Non-pigmented ciliary epithelial cell (primary cell): ENCODE measurements around the gene TCEA2.

Experiments
- DNase-seq: peaks from one replicate; pipeline ENCODE4 v3.0.0-alpha.2; 2010; ENCODE audit warnings: low read depth

Gene TCEA2

DNA sequence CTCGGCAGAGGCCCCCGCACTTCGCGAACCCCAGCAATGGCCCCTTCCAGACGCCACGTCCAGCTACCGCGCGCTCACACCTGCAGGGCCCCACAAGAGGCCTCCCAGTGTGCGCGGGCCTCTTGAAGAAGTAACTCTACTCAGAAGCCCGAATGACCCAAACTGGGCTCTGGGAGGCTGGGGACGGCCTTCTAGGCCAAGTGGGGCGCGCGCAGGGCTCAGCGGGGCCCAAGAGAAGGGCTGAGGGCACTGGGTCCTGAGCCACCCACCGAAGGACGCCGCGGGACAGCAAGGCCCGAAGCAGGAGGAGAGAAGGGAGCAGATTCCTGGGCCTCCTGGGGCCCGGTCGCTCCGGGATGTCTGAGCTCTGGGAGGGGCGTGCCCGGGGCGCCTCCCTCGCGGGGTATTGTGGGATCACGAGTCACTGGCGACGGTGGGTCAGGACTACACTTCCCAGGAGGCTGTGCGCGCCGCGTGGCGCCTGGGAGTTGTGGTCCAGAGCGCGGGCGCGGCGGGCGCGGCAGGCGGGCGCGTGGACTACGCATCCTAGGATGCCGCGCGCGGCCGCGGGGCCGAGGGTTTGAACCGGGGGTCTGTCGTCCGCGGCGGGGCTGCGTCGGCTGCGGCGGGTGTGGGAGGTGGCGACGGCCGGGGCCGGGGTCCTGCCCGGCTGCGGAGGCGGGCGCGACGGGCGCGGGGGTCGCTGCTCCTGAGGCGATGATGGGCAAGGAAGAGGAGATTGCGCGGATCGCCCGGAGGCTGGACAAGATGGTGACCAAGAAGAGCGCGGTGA, at the start of gene TCEA2:
TCEA2 (plus strand) TSS at position 603 of the 793 bp plus-strand sequence; CDS start at position 718, 115 bp downstream.
- DNase-seq = peak; percentile 76

DNA sequence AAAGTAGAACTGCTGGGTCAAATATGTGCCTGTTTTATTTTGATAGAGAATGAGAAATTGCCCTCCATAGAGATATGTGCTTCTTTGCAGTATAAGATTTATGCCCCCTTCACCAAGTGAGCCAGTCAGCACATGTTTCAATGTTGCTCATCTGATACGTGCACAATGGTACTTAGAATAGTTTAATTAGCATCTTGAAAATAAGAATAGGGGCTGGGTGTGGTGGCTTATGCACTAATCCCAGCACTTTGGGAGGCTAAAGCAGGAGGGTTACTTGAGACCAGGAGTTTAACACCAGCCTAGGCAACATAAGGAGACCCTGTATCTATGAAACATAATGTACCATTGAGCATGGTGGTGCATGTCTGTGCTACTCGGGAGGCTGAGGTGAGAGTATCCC, 47.4 kb upstream of the TCEA2 start:
- no peak for DNase-seq

DNA sequence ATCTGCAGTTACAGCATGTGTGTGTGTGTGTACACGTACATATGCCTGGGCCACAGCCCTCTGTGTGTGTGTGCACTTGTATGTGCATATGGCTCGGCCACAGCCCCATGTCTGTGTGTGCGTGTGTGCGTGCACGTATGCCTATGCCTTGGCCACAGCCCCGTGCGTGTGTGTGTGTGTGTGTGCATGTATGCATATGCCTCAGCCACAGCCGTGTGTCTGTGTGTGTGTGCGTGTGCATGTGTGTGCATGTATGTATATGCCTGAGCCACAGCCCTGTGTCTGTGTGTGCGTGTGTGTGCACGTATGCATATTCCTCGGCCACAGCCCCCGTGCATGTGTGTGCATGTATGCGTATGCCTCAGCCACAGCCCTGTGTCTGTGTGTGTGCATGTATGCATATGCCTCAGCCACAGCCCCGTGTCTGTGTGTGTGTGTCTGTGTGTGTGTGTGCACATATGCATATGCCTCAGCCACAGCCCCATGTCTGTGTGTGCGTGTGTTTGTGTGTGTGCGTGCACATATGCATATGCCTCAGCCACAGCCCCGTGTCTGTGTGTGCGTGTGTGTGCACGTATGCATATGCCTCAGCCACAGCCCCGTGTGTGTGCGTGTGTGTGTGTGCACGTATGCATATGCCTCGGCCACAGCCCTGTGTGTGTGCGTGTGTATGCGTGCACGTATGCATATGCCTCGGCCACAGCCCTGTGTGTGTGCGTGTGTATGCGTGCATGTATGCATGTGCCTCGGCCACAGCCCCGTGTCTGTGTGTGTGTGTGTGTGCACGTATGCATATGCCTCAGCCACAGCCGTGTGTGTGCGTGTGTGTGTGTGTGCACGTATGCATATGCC, 41.6 kb upstream of the TCEA2 start:
- DNase-seq = no peak

DNA sequence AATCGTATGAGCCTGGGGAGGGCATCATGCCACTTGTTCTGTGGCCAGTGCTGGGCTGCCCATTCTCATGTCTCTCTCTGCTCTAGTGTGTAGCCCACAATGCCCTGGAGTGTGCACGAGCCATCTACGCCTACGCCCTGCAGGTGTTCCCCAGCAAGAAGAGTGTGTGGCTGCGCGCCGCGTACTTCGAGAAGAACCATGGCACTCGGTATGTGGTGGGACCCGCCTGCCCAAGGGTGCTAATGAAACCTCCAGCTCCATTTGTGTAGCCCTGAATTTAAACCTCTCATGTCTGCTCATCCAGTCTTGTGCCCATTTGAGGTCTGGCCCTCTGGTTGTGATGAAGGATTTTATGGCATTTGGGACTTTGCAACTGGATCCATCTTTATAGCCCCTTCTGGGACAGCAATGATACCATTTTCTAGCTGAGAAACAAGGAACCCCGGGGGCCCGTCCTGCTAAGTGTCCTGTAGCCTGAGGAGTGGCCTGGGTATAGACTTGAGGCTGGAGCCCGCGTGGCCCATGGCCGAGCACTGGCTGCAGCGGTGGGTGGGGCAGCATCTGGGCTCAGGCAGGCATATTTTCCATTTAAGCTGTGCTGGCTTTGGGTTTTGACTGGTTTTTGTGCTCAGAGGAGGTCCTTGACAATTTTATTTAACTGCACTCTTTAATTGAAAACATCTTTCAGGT, 40.2 kb upstream of the TCEA2 start:
- no peak for DNase-seq

DNA sequence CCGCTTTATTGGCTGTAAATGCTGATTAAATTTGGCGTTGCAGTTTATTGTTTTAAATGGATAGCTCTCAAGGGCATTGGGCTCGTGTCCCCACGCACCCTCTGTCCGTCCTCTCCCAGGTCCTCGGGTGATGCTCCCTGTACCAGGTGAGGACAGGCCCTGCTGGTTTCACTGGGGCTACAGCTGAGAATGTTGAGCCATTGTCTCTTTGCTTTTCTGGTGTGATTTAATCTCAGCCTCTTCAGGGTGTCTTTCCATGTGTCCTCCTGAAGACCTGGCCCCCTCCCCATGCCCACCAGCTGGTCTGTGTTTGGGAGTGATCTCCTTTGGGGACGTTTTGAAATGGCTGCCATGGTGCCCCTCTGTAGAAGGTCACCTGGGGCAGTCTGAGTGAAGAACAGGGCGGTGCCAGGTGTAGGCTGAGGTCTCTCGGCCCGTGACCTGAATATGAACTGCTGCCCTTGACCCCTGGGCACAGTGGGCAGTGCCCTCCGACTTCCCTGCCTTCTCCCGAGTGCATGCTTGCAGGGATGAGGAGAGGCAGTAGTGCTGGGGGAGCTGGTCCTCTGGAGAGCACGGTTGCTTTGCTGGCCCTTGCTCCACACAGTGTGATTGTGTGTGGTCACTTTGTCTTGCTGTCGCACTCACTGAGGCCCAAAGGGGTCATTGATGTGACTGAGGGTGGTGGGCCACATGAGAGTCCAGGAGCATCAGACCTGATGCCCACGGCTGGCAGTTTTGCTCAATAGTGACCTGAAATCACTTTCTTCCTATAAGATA, 39.4 kb upstream of the TCEA2 start:
- no peak for DNase-seq

DNA sequence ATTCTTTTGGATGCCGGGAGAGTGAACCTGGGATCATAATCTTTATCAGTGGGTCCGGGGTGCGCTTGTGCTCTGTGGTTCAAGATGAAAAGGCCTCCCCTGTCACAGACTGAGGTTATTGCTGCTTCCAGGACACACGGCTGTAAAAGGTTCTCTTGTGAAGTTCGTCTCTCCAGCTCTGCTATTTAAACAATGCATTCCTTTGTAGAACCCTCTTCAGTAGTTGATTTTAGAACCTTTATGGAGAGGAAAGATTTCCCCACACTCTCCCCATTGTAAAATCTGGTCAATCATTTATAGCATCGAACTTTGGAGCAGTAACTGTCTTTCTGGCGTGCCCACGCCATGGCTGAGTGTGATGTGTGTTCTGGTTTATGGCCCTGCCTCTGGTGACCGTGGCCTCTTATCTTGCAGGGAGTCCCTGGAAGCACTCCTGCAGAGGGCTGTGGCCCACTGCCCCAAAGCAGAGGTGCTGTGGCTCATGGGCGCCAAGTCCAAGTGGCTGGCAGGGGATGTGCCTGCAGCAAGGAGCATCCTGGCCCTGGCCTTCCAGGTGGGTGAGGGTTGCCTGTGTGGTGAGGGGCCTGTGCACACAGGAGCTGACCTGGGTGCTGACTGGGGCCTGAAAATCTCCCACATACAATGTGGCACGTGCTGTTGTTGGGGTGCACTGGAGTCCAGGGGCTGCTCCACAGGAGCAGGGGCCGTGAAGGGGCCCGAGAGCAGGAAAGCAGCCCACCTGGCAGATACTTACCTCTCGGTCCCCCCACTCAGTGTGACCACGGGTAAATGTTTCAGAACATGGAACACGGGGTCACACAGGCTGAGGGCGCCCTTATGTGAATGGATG, 38.6 kb upstream of the TCEA2 start:
- DNase-seq = no peak

DNA sequence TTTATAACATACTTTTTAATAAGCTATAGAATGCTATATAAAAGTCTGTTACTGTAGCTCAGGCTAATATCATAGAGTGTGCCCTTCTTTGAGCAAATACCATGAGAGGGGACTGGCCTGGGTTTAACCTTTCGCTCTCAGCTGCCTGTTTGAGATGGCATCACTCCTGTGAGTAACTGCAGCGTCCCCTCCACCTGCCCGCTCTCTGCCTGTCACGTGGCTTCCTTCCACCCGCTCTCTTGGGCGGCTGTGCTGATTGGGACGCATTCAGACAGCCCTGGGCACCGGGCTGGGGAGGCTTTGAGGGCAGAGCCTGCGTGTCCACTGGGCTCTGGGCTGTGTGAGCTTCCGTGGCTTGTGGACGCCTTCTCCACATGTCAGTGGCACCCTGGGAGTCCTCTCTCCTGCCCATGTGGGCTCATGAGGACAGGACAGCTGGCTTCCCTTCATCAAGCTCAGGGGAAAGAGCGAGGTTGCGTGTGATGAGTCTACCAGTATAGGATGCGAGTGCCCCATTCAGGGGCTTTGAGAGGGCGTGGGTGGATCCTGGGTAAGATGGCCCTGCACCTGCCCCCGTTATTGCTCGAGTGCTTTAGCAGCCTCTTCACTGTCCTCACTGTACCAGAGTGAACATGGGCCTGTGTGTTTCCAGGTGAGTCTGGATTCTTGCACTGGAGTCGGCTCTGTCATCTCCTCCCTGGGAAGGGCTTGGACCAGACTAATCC, 37.7 kb upstream of the TCEA2 start:
- no peak for DNase-seq

DNA sequence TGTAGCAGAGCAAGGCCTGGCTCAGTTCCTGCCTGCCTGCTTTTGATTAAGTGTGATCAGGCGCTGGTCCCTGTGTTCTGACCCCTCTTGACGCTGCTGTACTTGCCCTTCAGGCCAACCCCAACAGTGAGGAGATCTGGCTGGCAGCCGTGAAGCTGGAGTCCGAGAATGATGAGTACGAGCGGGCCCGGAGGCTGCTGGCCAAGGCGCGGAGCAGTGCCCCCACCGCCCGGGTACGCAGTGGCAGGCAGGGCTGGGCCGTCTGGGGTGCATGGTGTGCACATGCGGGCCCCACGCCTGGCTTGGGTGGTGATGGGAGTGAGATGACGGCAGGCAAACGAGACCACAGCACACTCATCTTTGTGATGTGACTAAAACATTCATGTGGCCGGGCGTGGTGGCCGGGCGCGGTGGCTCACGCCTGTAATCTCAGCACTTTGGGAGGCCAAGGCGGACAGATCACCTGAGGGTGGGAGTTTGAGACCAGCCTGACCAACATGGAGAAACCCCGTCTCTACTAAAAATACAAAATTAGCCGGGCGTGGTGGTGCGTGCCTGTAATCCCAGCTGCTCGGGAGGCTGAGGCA, 37.1 kb upstream of the TCEA2 start:
- DNase-seq = no peak

DNA sequence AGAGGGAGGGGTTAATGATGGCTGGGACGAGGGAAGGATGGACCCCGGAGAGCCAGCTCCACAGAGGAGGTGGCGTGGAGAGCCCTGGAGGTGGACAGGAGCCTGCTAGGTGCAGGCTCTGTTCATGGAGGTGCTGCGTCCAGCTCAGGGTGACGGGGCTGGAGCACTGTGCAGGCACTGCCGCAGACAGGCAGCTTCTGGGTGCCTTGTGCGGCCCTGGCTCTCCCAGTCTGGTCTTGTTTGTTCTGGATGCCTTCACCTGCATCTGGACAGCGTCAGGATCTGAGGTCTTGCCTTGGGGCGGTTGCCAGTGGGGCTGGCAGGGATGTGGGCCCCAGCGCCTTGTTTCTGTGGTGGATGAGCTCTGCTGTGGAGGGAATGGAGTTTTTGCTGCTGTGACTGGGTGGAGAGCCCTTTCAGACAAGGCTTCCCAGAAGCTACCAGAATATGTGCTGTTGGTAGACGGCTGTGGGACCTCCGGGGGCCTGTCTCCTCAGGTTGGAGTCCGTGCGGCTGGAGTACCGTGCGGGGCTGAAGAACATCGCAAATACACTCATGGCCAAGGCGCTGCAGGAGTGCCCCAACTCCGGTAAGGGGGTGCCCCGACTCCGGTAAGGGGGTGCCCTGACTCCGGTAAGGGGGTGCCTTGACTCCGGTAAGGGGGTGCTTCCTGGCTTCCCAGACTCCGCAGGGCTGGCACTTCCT, 34.9 kb upstream of the TCEA2 start:
- DNase-seq = no peak

DNA sequence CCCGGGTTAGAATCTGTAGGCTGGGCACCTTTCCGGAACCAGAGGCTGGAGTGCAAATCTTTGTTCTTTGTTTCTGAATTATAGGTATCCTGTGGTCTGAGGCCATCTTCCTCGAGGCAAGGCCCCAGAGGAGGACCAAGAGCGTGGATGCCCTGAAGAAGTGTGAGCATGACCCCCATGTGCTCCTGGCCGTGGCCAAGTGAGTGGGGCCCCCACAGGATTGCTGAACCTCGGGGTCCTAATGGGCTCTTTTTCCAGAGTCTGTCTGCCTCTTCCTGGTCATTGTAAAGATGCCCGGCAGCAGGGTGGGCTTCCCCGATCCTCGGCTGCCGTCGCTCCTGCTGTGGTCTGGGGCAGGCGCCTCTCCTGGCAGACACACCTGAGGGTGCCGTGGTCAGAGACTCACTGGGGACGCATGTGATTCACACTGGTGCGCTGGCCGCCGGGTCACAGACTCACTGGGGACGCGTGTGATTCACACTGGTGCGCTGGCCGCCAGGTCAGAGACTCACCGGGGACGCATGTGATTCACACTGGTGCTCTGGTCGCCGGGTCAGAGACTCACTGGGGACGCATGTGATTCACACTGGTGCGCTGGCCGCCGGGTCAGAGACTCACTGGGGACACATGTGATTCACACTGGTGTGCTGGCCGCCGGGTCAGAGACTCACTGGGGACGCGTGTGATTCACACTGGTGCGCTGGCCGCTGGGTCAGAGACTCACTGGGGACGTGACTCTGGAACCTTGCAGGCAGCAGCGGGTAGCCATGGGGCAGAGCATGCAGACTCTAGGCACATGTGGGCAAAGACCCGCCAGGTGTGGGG, 33.5 kb upstream of the TCEA2 start:
- DNase-seq = no peak

DNA sequence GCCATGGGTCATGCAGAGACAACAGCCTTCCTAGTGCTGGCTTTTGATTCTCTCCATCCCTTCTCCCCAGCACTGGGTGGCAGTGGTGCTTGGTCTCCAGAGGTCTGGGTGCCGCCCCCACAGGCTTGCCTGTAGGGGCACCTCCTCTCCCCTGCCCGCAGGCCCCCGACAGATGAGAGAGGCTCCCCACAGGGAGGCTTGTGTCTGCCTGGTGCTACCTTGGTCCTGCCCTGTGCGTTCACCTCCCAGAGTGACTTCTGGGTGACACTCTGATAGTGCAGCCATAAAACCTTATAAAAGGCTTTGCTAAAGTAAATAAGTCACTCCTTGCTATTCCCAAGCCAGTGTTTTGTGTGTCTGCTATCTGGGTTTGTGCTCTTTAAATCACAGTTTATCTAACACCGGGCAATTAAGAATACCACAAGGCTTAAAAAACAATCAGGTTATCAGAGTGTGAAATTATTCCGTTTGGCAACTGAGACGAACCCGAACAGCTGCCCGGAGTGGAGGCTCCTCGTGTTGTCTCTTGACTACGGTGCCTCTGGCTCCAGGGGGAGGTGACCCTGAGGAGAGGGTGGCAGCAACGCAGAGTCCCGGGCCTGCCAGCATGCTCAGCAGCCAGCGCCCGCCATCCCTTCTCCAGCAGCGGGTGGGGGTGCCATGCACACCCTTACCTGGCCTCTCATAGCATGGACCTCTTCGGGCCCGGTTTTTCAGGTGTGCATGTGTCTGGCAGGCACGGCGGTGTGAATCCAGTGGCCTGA, 32.4 kb upstream of the TCEA2 start:
- DNase-seq = no peak

DNA sequence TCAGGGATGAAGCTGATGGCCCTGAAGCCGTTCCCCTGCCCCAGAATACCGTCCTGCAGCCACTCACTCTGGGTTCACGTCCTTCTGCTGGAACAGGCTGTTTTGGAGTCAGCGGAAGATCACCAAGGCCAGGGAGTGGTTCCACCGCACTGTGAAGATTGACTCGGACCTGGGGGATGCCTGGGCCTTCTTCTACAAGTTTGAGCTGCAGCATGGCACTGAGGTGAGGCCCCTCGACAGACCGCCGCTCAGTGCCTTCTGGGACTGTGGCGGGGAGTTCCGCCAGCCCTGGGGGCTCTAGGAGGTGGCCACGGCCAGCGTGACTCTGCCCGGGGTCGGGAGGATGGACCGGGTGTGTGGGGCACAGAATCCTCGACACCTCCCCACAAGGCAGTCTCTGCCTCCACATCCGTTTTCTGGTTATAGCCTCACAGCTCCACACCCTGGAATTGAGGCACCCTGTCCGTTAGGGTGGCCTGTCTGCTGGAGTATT, 31.1 kb upstream of the TCEA2 start:
- DNase-seq = no peak

DNA sequence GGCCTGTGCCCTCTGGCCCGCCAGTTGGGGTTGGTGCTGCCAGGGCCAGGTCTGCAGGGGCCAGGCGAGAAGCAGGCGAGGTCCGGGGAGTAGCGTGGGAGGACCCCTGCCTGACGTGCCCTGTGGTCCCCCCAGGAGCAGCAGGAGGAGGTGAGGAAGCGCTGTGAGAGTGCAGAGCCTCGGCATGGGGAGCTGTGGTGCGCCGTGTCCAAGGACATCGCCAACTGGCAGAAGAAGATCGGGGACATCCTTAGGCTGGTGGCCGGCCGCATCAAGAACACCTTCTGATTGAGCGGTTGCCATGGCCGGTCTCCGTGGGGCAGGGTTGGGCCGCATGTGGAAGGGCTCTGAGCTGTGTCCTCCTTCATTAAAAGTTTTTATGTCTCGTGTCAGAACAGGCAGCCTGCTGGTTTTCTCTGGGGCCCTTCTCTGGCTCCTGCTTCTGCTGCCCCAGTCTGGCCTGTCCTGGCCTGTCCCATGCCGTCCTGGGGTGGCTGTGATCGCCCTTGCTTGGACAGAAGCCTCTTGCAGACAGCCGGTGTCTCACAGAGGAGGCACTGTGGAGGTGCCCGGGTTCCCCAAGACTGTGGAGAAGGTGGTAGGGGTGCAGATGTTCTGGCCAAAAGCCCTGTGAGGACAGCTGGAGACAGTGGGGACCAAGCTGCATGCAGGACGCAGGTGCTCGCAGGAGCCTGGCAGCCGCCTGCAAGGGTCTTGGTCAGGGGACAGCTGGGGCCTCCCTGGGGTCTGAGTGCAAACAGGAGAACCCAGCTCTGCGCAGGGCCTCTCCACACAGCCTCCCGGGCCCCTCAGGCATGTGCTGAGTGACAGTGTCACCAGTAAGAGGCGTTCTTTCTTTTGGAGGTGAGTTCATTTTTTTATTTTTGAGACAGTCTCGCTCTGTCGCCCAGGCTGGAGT, 30.0 kb upstream of the TCEA2 start:
- no peak for DNase-seq

DNA sequence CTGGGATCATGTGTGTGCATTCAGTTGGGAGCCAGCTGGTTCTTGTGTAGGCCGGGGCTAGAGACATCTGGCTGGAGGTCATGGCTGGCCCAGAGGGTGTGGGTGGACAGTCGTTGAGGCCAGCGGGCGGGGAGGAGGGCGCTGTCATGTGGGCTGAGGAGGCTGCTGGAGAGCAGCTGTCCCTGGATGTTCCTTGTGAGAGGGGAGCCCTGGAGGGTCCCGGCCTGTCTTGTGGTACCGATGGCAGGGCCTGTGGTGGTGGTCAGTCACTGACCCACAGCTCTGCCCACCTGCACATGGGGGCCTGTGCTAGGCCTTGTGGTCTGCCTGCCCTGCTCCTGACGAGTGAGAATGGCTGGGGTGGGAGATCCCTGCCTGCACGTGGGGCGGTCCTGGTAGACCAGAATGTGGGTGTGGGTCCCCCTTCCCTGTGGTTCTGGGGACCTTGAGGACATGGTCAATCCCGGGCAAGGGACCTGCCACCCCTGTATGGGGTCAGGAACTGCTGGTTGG, 29.0 kb upstream of the TCEA2 start:
- no peak for DNase-seq

DNA sequence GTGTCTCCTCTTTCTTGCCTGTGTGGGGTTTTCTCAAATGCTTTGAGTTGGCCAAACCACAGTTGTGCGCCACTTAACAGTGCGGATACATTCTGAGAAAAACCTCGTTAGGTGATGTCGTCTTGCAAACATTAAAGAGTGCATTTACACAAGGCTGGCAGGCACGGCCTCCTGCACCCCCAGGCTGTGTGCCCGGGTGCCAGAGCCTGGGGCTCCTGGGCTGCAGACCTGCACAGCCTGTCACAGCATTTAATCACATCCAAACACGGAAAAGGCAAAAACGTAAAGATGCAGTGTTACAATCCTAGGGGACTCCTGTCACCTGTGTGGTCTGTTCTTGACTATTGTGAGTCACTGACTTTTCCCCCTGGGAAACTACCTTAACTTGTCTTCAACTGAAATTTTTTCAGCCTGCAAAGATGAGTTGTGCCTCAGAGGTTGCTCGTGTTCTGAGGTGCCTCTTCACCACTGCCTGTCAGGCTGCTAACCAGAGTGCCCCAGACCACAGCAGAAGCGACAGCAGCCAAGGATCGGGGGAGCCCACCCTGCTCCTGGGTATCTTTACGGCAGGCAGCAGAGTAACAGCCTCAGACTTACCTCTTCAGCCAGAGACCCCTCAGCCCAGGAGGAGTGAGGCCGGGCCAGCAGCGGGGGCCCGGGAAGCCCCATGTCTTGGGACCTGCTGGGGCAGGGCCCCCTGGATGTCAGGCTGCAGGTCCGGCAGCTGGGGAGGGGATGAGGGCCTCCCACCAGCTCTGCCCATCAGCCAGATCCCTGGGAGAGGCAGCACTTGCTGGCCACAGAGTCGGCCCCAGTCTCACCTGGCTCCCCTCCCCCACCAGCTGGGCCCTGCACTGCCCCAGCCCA, 27.7 kb upstream of the TCEA2 start:
- no peak for DNase-seq
